RWPE1 (cell line): Measurements from ENCODE around the gene ADCYAP1R1.

Source experiments
- CTCF ChIA-PET: fragments of 350-600 bp; sonication (Branson Sonifier 250); formaldehyde crosslinking; extraction: SDS; loops from one replicate; lab custom pipeline; 2021; lab: Yijun Ruan, JAX
- POLR2A ChIA-PET: fragments of 400-600 bp; formaldehyde crosslinking; extraction: SDS; loops from one replicate; lab custom pipeline; 2020; ENCODE audit warnings: antibody characterized with exemption; ENCODE audit not compliant: low non-redundant PET; lab: Yijun Ruan, JAX
- DNase-seq: peaks from one replicate; pipeline ENCODE4 v3.0.0; 2012; ENCODE audit warnings: low spot score
- H3K27ac ChIP-seq: fragments of 450-650 bp; 2 replicates; pipeline ENCODE4 v1.5.1; 2017
- TF ChIP-seq, protein P1 (sequence below): fragments of 450-650 bp; conservative IDR thresholded peaks from 2 replicates; pipeline ENCODE4 v1.5.1; 2017; ENCODE audit warnings: low read depth, mild to moderate bottlenecking

Gene ADCYAP1R1

DNA sequence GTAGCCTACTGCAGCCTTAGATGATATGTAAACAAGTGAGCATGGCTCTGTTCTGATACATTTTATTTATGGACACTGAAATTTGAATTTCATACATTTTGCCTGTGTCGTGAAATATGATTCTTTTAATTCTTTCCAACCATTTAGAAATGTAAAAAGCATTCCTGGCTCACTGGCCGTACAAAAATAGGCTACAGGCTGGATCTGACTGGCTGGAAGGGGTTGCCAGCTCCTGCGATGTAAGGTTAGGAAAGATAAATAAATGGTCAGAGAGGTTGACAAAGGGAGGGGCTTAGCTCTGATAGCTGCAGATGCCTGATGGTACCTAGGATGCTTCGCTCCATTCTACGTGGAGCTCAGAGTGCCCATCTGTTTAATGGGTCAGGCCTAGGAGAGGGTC lies 3.4 kb downstream of the ADCYAP1R1 start:
- TF ChIP-seq, protein P1, sequence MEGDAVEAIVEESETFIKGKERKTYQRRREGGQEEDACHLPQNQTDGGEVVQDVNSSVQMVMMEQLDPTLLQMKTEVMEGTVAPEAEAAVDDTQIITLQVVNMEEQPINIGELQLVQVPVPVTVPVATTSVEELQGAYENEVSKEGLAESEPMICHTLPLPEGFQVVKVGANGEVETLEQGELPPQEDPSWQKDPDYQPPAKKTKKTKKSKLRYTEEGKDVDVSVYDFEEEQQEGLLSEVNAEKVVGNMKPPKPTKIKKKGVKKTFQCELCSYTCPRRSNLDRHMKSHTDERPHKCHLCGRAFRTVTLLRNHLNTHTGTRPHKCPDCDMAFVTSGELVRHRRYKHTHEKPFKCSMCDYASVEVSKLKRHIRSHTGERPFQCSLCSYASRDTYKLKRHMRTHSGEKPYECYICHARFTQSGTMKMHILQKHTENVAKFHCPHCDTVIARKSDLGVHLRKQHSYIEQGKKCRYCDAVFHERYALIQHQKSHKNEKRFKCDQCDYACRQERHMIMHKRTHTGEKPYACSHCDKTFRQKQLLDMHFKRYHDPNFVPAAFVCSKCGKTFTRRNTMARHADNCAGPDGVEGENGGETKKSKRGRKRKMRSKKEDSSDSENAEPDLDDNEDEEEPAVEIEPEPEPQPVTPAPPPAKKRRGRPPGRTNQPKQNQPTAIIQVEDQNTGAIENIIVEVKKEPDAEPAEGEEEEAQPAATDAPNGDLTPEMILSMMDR = no peak
- no peak for DNase-seq
- POLR2A ChIA-PET = no interaction called here
- H3K27ac ChIP-seq = no peak overlapping the region
- CTCF ChIA-PET = no interaction called here

DNA sequence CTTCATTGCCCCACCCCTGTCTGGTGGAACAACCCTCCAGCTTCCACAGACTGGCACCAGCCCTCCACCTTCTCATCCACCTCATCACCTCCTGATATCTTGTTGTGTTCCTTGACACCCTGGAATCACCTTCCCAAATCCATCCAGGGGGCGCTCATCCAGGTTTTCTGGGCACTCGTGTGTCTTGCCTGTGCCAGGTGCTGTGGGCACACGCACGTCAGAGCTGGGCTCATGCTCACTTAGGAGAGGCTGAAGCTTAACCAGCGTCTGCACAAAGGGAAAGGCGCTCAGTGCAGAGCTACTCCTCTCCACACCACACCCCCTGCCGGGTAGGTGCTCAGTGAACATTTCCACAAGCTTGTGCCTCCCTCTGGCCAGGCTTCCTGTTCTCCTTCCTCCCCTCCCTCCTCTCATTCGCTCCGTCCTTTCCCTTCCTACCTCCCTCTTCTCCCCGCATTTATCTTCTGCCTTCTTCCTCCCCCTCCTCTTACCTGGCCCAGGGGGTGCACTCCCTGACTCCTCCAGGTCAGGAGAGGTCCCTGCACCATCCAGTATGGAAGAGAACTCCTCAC lies 4.8 kb downstream of the ADCYAP1R1 start:
- POLR2A ChIA-PET = no interaction called here

DNA sequence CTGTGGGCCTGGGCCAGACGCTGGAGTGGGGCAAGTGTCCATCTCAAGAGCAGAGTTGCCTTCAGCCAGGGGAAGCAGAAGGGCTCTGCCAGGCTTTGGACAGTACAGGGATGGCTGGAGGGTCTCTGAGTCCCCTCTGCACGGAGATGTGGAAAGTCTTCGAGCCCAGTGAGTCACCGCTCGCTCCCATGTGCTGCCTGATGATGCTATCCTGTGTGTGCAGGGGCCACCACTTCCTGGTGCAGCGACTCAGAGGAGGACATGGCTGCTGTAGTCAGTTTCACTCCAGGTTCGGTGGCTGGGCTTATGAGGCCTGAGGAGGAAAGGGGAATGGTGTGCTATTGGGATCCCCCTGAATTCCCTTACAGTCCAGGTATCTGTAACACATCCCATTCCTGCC lies 6.0 kb downstream of the ADCYAP1R1 start:
- ChIA-PET POLR2A (no interaction called here), CTCF (no interaction called here)
- H3K27ac ChIP-seq = no peak overlapping the region
- DNase-seq = no peak
- TF ChIP-seq, protein P1 = no peak

More for the DNA sequence above, 4.8 kb downstream of the ADCYAP1R1 start:
- DNase-seq = no peak
- CTCF ChIA-PET = interaction anchor here (0.6 to 0.8 kb wide), 3 partner anchors 15 to 153 kb away, joined by 4 to 5 read pairs (median 4); no protein-coding TSS in a partner anchor
- TF ChIP-seq, protein P1 = no peak
- H3K27ac ChIP-seq = no peak overlapping the region

DNA sequence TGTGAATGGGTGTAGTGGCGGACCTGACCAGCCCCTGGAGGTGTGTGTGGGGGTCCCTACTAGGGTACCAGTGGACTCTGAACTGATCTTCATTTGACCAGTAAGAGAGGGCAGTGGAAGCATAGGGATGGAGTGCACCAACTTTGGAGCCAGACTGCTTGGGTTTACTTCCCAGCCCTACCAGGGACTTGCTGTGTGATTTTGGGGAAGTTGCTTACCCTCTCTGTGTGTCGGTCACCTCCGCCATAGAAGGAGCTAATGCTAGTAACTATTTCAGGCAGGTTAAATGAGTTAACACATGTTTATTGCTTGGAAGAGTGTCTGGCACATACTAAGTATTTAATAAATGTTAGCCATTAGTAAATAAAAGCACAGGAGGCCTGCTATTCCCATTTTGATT lies 6.6 kb downstream of the ADCYAP1R1 start:
- no peak for DNase-seq
- CTCF ChIA-PET = no interaction called here
- H3K27ac ChIP-seq = no peak overlapping the region
- POLR2A ChIA-PET = no interaction called here
- TF ChIP-seq, protein P1 = no peak

DNA sequence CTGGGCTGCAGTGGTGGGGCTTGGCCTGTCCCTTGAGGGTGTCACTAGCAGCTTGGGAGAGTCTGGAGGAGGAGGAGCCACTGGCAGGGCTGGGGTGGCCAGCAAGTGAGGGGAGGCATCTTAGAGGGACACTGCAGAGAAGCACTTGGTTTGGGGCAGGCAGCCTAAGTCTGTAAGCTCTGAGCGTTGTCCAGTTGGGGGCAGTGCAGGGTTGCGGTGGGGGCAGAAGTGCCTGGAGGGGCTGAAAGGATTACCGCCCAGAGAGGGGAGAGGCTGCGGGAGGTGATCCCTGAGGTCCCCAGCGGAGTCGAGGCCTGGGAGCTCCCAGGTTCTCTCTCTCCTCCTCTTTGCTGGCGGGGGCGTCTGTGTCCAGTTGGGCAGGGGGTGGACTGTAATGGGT lies 7.4 kb downstream of the ADCYAP1R1 start:
- CTCF ChIA-PET = interaction anchor here (0.6 kb wide), 1 partner anchor 1933 kb away, joined by 7 read pairs; no protein-coding TSS in a partner anchor
- TF ChIP-seq, protein P1 = no peak
- no peak overlapping the region for H3K27ac ChIP-seq
- no peak for DNase-seq
- POLR2A ChIA-PET = no interaction called here

DNA sequence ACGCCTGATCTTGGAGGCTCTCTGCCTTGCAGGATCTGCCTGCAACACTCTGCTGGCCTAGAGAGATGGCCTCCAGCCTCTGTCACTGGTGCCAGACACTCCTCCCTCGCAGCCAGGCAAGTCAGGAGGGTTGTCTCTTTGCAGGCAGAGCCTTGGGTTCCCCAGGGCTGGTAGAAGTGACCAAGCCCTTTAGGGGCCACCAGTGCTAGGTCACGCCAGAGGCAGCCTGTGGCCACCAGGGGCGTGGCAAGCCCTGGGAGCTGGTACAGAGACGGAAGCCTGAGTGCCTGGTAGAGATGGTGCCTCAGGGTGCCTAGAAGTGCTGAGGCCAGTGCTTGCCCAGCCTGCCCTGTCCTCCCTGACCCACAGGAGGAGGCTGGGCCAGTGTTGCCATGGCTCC lies 9.1 kb downstream of the ADCYAP1R1 start:
- no peak overlapping the region for H3K27ac ChIP-seq
- TF ChIP-seq, protein P1 = no peak
- DNase-seq = no peak
- ChIA-PET POLR2A (no interaction called here), CTCF (interaction anchor here (0.7 kb wide), 1 partner anchor 128 kb away, joined by 3 read pairs; no protein-coding TSS in a partner anchor)
